Activated T-helper 1 cell treated with Interleukin-2 at 50 U/mL for 16 hours (primary cell): ENCODE results near the gene PSMA2.

Source experiments
- DNase-seq: peaks from one replicate; pipeline ENCODE4 v3.0.0-alpha.2; 2020; ENCODE audit warnings: low read depth

Gene PSMA2

DNA sequence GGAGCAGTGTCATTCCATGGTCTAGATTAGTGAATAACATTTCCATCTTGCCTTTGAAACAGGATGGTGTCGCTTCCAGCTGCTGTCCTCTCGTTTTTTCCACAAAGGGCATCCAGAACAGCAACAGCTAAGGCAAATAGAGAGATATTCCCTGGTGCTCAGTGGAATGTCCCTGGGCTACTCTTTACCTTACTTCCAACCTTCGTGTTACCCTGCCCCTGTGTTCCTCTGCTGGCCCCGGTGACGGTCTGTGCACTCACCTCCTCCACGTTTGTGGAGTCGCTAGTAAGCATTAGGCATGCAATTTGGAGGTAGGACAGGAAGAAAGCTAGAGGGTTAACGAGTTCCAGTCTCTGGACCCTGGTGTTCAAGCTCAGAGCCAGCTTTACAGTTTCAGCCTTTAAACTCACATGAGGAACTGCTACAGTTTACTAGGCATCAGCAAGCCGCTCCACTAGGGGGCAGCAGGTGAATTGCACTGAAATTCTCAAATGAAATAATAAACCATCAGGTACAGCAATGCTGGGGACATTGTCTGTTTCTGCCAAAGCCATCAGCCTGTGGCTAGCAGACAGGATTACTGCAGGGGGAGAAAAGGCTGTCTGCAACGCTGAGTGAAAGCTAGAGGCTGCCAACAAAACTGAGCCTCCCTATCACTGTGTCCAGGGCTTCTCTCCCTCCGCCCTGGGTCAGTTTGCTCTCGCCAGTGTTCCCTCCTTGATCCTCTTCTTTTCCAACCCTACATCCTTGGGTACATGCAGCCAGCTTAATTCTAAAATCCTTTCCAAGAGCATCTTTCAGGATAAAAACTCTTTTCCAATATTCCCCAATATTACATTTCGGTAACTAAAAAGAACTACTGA is 9.2 kb upstream of the PSMA2 start:
- peak; percentile 37 for DNase-seq

DNA sequence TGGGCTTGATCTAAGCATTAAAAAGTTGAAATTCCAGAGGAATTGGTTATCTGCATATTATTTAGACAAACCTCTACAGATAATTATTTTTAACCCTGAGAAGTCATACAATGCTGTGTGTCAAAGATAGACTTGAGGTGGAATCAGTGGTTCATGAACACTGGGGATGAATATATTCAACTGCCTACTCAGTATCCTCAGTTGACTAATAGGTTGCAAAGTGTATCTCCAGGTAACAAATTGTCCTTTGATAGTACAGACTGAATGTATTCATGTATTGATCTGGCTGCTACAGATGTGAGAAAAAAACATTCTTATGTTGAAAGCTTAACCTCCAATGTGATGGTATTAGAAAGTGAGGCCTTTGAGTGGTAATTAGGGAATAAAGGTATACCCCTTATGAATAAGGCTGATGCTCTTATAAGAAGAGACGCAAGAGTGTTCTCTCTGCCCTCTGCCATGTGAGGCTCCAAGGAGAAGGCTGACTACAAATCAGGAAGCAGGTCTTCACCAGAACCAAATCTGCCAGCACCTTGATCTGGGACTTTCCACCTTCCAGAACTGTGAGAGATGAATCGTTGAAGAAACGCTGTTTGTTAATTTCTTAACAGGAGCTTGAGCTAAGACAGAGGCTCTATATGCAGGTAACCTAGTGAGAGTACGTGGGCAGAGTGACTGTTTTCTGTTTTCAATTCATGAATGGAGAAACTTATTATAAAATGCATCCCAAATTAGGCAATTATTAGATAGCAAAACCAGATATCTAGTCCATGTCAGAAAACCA is 7.7 kb upstream of the PSMA2 start:
- DNase-seq: no peak

- no peak for DNase-seq
Observed at GRCh38 chr7:42935861-42936260, 3.9 kb upstream of the PSMA2 start.

DNA sequence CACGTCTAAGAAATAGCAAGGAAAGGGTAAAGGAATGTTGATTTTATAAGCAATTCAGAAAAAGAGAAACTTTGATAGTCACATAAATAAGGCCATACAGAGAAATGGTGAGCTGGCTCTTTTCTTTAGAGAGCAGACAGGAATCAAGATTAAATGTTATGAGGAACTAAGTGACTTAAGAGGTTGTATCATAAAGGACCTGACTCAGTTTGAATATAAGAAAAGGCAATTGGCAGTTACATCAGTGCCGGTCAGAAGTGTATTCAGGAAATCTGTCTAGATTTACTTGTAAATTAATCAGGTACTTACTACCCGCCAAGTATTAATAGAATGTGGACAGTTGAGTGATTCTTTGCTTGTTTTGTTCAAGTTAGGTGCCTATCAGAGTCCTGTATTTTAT is 2.3 kb upstream of the PSMA2 start:
- DNase-seq: no peak

GRCh38 chr7:42932811-42933591 is 1.0 kb upstream of the PSMA2 start:
- no peak for DNase-seq

DNA sequence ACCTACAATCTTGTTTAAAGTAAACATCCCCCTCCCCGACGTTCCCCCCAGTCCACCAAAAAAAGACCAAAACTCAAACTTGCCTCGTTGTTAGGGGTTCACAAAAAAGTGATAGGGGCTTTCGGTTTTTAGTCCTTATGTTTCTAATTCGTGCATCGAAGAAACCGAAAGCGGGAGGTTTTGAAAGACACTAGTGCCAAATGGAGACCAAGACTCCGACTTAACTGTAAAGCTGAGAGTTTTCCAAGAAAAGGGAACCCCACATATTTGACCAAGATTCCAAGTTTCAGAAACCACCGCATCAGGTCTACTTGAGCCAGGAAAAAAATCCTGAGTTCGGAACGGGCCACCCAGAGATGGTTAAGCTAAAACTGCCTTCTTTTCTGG is 534 bp downstream of the PSMA2 start:
- DNase-seq: no peak

DNA sequence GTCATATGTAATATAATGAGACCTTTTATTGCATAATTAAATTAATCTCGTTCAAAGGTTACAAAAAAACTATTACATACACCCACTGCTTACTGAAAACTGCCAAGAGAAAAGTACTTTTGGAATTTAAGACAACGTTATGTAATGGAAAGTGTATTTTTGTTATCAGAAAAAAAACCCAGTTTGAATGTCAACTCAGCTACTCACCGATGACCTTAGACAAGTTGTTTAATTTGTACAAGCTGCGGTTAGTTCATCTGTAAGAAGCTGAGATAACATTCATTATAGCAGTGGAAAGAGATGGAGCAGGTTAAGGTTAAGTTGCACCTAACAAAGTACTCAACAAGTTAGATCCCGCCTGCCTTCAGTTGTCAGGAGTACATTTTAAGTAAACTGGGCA is 1.1 kb downstream of the PSMA2 start:
- no peak for DNase-seq

- DNase-seq: no peak
Observed at GRCh38 chr7:42929449-42929848, 2.5 kb downstream of the PSMA2 start.

DNA sequence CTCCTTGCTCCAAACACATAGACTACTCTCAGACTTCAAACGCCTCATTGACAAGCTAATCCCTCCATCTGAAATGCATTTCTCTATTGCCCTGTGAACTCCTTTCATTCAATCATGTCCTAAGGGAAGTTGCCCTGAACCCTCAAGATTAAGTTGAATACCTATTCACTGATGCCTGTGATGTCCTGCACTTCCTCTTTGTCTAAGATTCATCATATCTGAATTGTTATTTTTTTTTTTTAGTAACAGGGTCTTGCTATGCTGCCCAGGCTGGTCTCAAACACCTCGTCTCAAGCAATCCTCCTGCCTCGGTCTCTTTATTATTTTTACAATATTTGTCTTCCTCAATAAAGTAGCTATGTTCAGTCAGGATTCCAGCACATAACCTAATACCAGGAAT is 3.2 kb downstream of the PSMA2 start:
- DNase-seq: no peak

DNA sequence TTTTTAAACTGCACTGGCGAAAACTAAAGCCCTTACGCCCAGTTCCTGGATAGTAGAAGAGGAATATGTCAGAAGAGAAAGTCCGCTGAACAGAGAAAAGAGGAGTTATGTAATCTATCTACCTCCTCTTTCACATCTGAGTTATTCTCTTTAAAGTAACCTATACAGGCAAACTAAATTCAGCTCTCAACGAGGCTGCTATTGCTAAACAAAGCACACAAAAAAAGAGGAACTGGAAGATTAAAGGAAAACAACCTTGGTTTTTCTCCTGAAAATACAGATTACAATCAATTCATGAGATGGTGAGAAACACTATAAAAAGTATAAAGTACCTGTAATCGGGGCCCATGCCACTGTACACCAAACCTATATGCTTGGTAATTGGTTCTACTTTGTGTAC is 5.8 kb downstream of the PSMA2 start:
- DNase-seq: no peak

DNA sequence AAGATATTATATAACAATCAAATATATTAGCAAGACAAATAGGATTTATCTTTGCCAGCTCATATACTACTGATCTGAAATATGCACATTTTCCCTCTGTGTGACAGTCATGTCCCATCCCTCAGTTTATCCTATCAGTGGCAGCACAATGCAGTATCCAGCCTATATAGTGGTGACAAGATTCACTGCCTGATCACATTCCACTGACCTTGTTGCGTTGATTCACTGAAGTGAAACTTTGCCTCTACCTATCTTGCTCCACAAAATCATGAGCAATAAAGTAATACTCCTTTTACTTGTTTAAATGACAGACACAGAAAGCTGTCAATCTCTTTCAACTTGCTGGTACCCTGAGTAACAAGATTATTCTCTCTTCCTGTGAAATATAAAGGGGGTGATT is 6.3 kb downstream of the PSMA2 start:
- no peak for DNase-seq

DNA sequence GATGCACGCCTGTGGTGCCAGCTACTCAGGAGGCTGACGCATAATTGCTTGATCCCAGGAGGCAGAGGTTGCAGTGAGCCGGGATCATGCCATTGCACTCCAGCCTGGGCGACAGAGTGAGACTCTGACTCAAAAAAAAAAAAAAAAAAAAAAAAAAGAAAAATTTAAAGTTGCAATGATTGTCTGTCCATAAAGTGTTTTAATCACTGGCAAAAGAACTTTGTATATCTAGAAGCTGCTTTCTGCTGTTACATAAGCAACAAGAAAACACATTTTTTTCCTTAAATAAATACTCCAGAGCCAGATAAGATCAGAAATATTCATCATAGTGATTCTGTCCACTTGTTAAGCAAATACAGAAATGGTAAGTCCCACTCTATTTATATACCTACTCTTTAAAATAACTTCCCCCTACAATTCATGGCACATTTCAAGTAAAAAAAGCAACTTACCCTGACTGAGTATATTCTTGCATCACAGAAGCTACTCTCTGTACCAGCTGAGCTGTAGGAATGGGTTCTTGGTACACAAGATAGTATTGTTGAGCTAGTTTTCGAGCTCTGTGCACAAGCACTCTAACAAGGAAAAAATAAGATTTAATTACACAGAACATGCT is 7.6 kb downstream of the PSMA2 start:
- DNase-seq: no peak

DNA sequence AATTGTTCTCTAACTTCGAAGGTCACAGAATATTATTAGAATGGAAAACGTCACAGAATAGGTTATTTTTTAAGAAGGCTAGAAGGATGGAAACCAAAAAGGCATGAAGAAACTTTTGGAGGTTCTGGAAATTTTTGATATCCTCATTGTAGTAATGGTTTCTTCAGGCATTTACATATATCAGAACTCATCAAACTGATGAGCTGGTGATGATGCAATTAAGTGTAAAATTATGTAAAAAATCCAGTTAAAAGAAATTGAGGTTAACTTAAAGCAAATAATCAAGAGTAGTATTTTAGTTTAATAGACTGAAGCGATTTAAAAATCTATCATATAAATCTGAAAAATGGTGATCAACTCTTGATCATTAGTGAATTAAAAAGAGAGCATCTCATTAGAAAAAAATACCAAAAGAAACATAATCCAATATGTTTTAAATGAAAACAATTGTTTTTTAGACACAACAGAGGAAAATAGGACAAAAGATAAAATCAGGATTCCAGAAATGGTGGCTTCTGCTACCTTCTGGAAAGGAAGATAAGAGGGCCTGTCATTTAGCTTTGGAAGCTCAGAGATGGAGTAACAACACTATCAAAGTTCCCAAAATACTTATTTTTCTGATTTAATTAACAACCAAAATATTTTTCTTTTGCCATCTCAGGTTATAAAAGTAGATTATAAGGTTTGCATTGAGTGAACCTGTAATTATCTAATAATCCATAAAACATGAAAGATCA is 9.8 kb downstream of the PSMA2 start:
- DNase-seq: no peak

DNA sequence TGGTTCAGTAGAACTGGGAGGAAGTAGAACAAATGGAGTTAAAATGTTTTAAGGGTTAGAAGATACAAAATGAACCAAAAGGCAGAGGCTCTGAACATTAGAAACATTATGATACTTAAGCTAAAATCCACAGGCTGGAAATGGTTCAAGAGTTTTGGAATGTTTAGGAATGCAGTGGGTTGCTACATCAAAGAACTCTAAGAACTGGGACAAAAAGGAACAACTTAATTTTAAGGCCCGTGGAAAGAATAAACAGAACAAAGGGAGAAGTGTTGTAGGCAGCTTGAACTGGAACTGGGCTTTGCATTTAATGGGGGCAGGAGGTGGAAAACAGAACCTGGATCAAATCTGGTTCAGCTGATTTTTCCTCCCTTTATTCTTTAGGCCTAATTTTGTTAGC is 16.6 kb downstream of the PSMA2 start:
- DNase-seq: no peak

DNA sequence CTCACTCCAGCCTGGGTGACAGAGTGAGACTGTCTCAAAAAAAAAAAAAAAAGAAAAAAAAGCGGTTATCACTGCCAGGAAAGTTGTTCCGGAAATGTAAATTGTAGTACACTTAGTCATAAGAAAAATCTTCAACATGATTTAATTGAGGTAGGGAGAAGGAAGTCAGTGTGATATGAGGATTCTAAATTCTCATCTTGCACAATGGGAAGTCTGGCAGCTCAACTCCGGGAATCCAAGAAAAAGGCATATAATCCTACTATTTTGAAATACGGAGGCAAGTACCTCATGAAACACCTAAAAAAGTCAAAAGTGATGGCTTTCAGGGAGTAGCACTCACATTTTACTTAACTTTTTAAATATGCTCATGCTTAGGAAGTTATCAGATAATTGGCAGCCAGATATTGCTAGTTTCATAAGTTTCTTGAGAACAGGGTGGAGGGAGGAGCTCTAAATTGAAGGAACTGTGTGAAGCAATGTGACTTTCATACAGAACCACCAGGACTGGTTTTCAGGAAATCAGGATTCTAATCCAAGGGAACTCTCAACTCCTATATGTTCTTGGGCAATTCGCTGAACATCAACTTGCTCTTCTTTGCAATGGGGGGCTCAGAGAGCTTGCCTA is 17.4 kb downstream of the PSMA2 start:
- DNase-seq: no peak

GRCh38 chr7:42914009-42914408 is 18.0 kb downstream of the PSMA2 start:
- DNase-seq: no peak

- no peak for DNase-seq
Observed at GRCh38 chr7:42913591-42913990, 18.4 kb downstream of the PSMA2 start.

DNA sequence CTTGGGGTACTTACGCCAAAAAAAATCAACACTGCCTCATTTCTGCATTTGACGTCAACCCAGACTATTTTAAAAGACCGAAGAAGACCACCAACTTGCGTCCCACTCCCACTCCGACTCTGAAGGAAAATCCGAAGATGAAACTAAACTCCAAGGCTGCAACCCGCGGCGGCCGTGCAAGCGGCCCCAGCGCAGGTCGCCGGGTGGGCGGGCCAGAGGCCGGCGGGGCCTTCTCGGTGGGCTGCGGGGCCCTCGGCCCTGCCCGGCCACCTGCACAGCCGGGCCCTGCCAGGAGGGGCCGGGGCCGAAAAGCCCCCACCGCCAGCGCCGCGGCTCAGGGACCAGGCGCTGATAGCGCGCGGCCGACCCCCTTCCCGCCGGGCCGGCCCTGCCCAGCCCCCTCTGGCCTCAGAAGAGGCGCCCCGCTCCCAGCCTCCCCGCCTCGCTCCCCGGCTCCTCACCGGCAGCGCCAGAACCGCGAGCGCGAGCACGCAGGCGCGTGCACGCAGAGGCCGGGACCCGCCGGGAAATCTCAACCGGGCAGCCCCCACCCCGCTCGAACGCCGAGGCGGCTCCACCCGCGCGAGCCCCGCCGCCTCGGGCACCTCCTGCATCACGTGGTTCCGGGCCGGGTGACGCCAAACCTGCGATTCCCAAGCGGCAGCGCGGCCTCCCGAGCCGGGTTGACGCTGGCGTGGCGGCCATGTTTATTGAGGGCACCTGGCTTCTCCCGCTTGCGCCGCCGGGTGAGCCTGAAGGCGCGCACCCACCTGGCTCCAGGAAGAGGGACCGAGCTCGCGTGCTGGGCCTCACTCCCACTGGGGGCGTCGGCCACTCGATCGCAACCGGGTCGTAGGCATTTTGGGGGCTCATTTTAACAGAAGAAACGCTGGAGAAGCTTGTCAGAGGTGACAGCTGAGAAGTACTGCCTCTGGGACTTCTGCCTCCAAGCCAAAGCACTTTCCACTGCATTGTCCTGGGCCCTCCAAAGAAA is 20.2 kb downstream of the PSMA2 start, which contains the start of gene C7orf25:
Gene C7orf25, minus strand, starts transcription at position 617 of the 994 bp plus-strand sequence. CDS start 1,170 bp downstream, outside the sequence.
- DNase-seq: peak; percentile 93

GRCh38 chr7:42910306-42910705 is 21.7 kb downstream of the PSMA2 start:
- DNase-seq: no peak

DNA sequence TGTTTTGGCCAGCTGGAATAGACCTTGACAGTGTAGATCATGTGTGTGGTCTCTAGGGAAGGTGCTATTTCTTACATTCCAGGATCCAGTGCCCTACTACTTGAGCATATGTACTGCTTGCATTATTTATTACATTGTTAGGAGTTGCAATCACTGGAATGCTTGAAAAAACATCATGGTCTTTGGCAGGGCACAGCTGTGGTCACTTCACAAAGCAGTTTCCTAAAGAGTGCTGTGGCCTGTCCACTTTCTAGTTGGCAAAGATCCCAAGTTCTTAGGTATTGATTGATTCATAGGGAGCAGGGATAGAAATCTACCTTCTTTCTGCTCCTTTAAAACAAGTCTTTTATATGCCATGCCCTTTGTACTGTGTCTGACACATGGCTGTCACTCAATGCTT is 24.7 kb downstream of the PSMA2 start:
- DNase-seq: no peak
